Activated B cell treated with CpG ODN at 0.5 μM for 24 hours (primary cell): ENCODE measurements around the gene PPARG. TPM values are rescaled to one million over a fixed set of nuclear protein-coding genes. Genes with fewer than 3 reads are reported as not detected.
"Not testable (repeated sequence)": the region's sequence is repeated elsewhere in the genome, so short reads cannot be mapped to it uniquely, and the experiment has no call there.

Experiments
- ATAC-seq: fragments of 200-7000 bp; cut with Tn5 transposase; one replicate; pipeline ENCODE4 v1.10.0; 2021; ENCODE audit warnings: low read depth, mild to moderate bottlenecking, moderate library complexity
- CTCF ChIA-PET: fragments of 350-600 bp; sonication (Branson Sonifier 250); formaldehyde crosslinking; loops from one replicate; lab custom pipeline; 2021; ENCODE audit warnings: antibody characterized with exemption; lab: Charles Lee
- POLR2A ChIA-PET: fragments of 350-600 bp; sonication (Branson Sonifier 250); formaldehyde crosslinking; loops from one replicate; lab custom pipeline; 2021; ENCODE audit warnings: antibody characterized with exemption; lab: Charles Lee
- DNase-seq: peaks from one replicate; pipeline ENCODE4 v3.0.0; 2022
- H3K27ac Mint-ChIP-seq: one replicate; pipeline ENCODE4 v1.8.0; 2020; ENCODE audit warnings: mixed read lengths
- H3K27me3 Mint-ChIP-seq: one replicate; pipeline ENCODE4 v1.8.0; 2021; ENCODE audit warnings: mixed read lengths
- H3K36me3 Mint-ChIP-seq: one replicate; pipeline ENCODE4 v1.8.0; 2021; ENCODE audit warnings: low read depth, mixed read lengths
- H3K4me1 Mint-ChIP-seq: one replicate; pipeline ENCODE4 v1.8.0; 2021; ENCODE audit warnings: mixed read lengths
- H3K4me3 Mint-ChIP-seq: one replicate; pipeline ENCODE4 v1.8.0; 2020; ENCODE audit warnings: mild to moderate bottlenecking, mixed read lengths
- H3K9me3 Mint-ChIP-seq: one replicate; pipeline ENCODE4 v1.8.0; 2020; ENCODE audit warnings: mixed read lengths
- CTCF ChIP-seq: fragments of 200-600 bp; IDR thresholded peaks from one replicate; pipeline ENCODE4 v1.8.0; 2022; ENCODE audit warnings: antibody characterized with exemption, mild to moderate bottlenecking
- intact Hi-C: fragments of 100-400 bp; cut with micrococcal nuclease; formaldehyde crosslinking; loops from one replicate; pipeline ENCODE4 v1.15.1; 2024
- total RNA-seq: library from RNA; stranded (reverse); gene quantifications from 2 replicates; pipeline ENCODE4 v1.2.3, GENCODE V29; 2022

PPARG gene
- total RNA-seq, 1 donor from 2014 or later: not detected

GRCh38 chr3:12443781-12444522, 155.1 kb downstream of the PPARG start:
- no peak for TF ChIP-seq CTCF
- H3K27me3 Mint-ChIP-seq: peaks cover 8% of the 10 kb centered on the region
- no peak for ATAC-seq
- H3K36me3 Mint-ChIP-seq: no peaks in the 10 kb centered on the region
- no peak for DNase-seq
- ChIA-PET POLR2A (no interaction called here), CTCF (no interaction called here)
- H3K9me3 Mint-ChIP-seq: no peaks in the 10 kb centered on the region
- intact Hi-C loops: no loop called here
- H3K27ac Mint-ChIP-seq: no peak overlapping the region
- H3K4me1 Mint-ChIP-seq: no peaks in the 10 kb centered on the region
- no peak overlapping the region for H3K4me3 Mint-ChIP-seq

- DNase-seq (no peak), ATAC-seq (no peak)
- ChIA-PET CTCF (no interaction called here), POLR2A (no interaction called here)
- no peak overlapping the region for H3K27ac Mint-ChIP-seq
- no peak for TF ChIP-seq CTCF
- H3K27me3 Mint-ChIP-seq: peaks cover 8% of the 10 kb centered on the region
- no peaks in the 10 kb centered on the region for H3K9me3 Mint-ChIP-seq
- intact Hi-C loops: no loop called here
- H3K4me1 Mint-ChIP-seq: no peaks in the 10 kb centered on the region
- no peak overlapping the region for H3K4me3 Mint-ChIP-seq
- no peaks in the 10 kb centered on the region for H3K36me3 Mint-ChIP-seq
Measured at GRCh38 chr3:12444582-12445471, 156.0 kb downstream of the PPARG start.

- ATAC-seq (no peak), DNase-seq (no peak)
- ChIA-PET CTCF (no interaction called here), POLR2A (no interaction called here)
- intact Hi-C loops: no loop called here
- H3K27ac Mint-ChIP-seq: no peak overlapping the region
- no peaks in the 10 kb centered on the region for H3K4me1 Mint-ChIP-seq
- no peak for TF ChIP-seq CTCF
- no peaks in the 10 kb centered on the region for H3K9me3 Mint-ChIP-seq
- no peak overlapping the region for H3K4me3 Mint-ChIP-seq
- H3K27me3 Mint-ChIP-seq: peaks cover 8% of the 10 kb centered on the region
- H3K36me3 Mint-ChIP-seq: no peaks in the 10 kb centered on the region
Measured at GRCh38 chr3:12445523-12446240, 156.8 kb downstream of the PPARG start.

GRCh38 chr3:12446298-12446697, 157.4 kb downstream of the PPARG start:
- Mint-ChIP-seq H3K9me3 (no peaks in the 10 kb centered on the region), H3K27me3 (peaks cover 8% of the 10 kb centered on the region), H3K27ac (no peak overlapping the region), H3K4me3 (no peak overlapping the region), H3K36me3 (no peaks in the 10 kb centered on the region), H3K4me1 (no peaks in the 10 kb centered on the region)
- ChIA-PET CTCF (no interaction called here), POLR2A (no interaction called here)
- intact Hi-C loops: no loop called here
- no peak for TF ChIP-seq CTCF
- ATAC-seq (no peak), DNase-seq (no peak)

GRCh38 chr3:12447075-12447474, 158.2 kb downstream of the PPARG start:
- no peak for TF ChIP-seq CTCF
- H3K4me1 Mint-ChIP-seq: no peaks in the 10 kb centered on the region

GRCh38 chr3:12448404-12449202, 159.7 kb downstream of the PPARG start:
- ATAC-seq, H3K27me3 Mint-ChIP-seq, H3K9me3 Mint-ChIP-seq, intact Hi-C loops, H3K36me3 Mint-ChIP-seq, DNase-seq, H3K27ac Mint-ChIP-seq, H3K4me1 Mint-ChIP-seq, POLR2A ChIA-PET, H3K4me3 Mint-ChIP-seq, CTCF ChIA-PET: not testable (repeated sequence)

More at GRCh38 chr3:12447075-12447474, 158.2 kb downstream of the PPARG start:
- CTCF ChIA-PET: no interaction called here
- peaks cover 8% of the 10 kb centered on the region for H3K27me3 Mint-ChIP-seq
- DNase-seq (no peak), ATAC-seq (no peak)
- POLR2A ChIA-PET: interaction anchor here (0.6 kb wide), 1 partner anchor 113 kb away, joined by 4 read pairs; no protein-coding TSS in a partner anchor
- intact Hi-C loops: no loop called here
- H3K27ac Mint-ChIP-seq: no peak overlapping the region
- H3K9me3 Mint-ChIP-seq: no peaks in the 10 kb centered on the region
- no peaks in the 10 kb centered on the region for H3K36me3 Mint-ChIP-seq
- H3K4me3 Mint-ChIP-seq: no peak overlapping the region
